GM10266 (cell line): ENCODE data around the gene MED9.

Source experiments
- DNase-seq: peaks from one replicate; pipeline ENCODE4 v3.0.0; 2012; ENCODE audit errors: extremely low spot score
- CTCF ChIP-seq: IDR thresholded peaks from 2 replicates; pipeline ENCODE4 v1.5.1; 2012; ENCODE audit warnings: mild to moderate bottlenecking, low read depth; ENCODE audit not compliant: control insufficient read depth, insufficient read depth; ENCODE audit errors: missing control alignments

Gene MED9

GRCh38 chr17:17502741-17503565 lies 26.2 kb downstream of the MED9 start:
- TF ChIP-seq CTCF, result no peak
- DNase-seq, result no peak

- DNase-seq, result no peak
- TF ChIP-seq CTCF, result no peak
Measured at GRCh38 chr17:17503566-17504130, 26.8 kb downstream of the MED9 start.

- TF ChIP-seq CTCF, result no peak
- DNase-seq, result no peak
Measured at GRCh38 chr17:17504341-17505140, 27.7 kb downstream of the MED9 start.

DNA sequence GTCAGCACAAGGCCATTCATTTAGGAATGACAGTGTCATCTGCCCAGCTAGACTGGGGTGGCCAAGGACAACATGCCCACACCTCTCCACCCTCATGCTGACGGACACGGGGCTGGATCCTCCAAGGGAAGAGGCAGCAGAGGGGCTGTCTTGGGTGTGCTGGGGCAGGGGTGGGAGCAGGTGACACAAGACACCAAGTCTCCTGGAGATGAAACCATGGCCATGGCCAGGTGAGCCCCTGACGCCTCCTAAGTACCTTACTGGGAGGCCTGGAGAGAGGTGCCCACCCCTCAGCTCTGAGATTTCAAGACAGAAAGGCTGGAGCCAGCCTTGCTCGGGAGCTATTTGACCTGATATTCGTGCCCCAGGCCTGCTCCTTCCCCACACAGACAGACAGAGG lies 28.4 kb downstream of the MED9 start:
- DNase-seq, result no peak
- no peak for TF ChIP-seq CTCF

DNA sequence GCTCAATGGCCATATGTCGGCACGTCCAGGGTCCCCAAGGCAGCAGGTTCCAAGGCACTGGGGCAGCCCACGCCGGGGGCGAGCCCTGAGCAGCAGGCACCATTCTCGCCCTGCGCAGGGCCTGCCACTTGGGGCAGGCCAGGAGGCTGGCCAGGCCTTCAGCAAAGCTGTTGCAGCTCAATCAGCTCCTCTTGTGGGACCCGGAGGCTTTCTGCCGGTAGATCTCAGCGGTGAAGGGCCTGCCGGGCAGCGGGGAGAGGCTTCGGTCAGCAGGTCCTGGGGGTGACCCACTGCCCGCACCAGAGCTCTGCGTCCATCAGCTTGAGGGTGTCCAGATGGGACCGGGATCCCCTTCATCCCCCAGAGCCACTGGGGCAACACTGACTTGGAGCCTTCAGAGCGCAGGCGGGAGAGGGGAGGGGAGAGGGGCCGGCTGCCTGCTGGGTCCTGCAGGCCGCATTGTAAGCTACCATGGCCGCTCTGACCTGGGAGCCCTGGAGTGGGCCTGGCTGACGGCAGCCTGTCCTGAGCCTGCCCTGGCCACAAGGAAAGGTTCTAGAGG lies 28.9 kb downstream of the MED9 start:
- DNase-seq, result no peak
- TF ChIP-seq CTCF, result no peak

- DNase-seq, result no peak
- TF ChIP-seq CTCF, result no peak
Measured at GRCh38 chr17:17506181-17506741, 29.5 kb downstream of the MED9 start.
